Jurkat, Clone E6-1 (cell line): ENCODE results near the gene GFRA1.

Source experiments
- DNase-seq: peaks from one replicate; pipeline ENCODE4 v3.0.0-alpha.2; 2011; ENCODE audit warnings: low read depth, low spot score
- H3K4me3 ChIP-seq: 2 replicates; pipeline ENCODE4 v1.5.1; 2011; ENCODE audit warnings: mild to moderate bottlenecking, low read length, control low read depth, moderate library complexity

The GFRA1 gene

DNA sequence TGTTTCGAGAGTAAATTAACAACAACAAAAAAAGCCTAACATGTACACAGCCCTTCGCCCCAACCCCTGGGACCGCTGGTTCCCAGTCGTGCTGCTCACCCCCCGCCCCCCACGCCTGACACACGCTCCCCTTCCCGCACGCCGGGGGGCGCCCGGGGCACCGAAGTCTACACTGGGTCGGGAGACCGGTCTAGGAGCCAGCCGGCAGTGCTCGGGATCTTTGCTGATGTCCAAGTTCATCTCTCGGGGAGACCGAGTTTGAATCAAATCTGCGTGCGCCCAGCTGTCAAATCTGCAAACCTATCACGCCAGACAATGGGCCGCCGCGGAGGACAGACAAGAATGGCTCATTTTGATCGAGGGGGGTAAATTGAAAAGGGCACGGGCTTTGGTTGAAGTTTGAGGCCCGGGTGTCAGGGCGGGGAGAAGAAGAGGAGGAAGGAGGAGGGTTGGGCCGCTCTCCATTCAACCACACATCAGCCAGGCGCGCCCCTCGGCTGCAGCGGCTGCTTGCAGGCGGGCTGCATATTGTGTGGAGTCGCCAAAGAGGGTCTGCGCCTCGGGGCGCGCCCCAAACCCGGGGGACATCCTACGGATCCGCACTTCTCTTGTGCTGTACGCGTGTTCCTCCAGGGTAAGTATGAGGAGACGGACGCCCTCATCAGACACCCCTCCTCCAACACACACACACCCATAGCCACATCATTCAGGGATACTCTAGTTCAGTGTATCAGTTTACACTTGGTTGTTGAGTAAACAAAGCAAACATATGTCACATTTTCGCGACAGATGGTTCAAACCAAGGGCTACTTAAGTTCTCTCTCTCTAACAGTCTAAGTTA lies 1.3 kb upstream of the GFRA1 start:
- DNase-seq, result peak; percentile 55
- peak overlapping the region; percentile 85 for H3K4me3 ChIP-seq

- no peak for DNase-seq
- peak overlapping the region; percentile 85 for H3K4me3 ChIP-seq
Measured at GRCh38 chr10:116271593-116272439, 1.2 kb downstream of the GFRA1 start.

- DNase-seq, result no peak
- H3K4me3 ChIP-seq, result no peak overlapping the region
Measured at GRCh38 chr10:116270771-116271592, 2.0 kb downstream of the GFRA1 start.

GRCh38 chr10:116270126-116270770 lies 2.8 kb downstream of the GFRA1 start:
- DNase-seq, result no peak
- no peak overlapping the region for H3K4me3 ChIP-seq

- DNase-seq, result no peak
- no peak overlapping the region for H3K4me3 ChIP-seq
Measured at GRCh38 chr10:116269619-116270018, 3.4 kb downstream of the GFRA1 start.

- H3K4me3 ChIP-seq, result no peak overlapping the region
- peak; percentile 76 for DNase-seq
Measured at GRCh38 chr10:116268976-116269375, 4.0 kb downstream of the GFRA1 start.

DNA sequence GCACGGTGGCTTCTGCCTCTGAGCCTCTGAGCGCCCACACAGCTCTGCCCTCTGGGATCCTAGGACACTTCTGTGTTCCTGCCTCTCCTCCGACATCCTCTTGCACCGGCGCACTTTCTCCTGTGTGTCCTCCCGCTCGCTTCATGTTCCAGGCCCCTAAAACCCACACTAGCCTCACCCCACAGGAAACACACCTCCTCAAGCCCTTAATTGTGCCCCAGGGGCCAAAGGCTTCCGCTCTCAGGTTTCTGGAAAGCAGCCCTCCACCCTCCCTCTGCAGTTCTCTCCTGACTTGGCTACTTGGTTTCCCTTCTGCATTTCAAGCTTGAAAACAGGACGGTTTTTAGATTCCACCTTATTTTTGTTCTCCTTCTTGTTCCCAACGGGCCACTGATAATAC lies 7.3 kb downstream of the GFRA1 start:
- no peak overlapping the region for H3K4me3 ChIP-seq
- DNase-seq, result no peak

DNA sequence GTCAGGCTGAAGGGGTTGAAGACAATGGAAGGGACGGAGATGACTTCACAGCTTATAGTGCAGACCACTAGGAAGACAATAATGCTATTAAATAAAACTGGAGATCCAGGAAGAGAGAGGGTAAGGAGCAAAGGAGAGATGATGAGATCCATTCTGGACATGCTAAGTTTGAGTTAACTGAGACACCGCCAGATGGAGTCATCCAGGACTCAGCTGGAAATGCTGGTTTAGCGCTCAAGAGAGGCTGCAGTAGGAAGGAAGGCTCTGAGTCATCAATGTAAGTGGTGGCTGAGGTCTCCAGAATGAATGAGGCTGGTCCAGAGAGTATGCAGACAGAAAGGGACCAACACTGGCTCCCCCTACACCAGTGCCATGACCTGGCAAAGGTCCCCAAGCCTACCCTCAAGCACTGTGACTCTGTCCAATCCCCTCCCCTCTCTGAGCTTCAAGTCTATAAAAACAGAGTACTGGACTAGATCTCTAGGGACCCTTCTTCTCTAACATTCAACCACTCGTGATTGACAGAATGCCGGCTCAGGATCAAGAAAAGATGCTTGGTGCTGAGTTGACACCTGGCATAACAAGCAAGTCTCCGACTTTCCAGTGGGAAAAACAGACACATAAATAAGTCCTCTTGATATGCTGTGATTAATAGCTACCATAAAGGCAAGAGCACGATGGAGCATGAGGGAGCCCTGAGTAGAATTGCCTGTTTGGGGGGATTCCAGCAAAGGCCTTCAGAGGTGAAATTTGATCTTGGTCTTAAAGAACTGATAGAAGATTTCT lies 8.9 kb downstream of the GFRA1 start:
- H3K4me3 ChIP-seq, result no peak overlapping the region
- DNase-seq, result no peak

GRCh38 chr10:116262678-116263077 lies 10.3 kb downstream of the GFRA1 start:
- no peak overlapping the region for H3K4me3 ChIP-seq

GRCh38 chr10:116260599-116260998 lies 12.4 kb downstream of the GFRA1 start:
- no peak for DNase-seq
- no peak overlapping the region for H3K4me3 ChIP-seq

More at GRCh38 chr10:116262678-116263077, 10.3 kb downstream of the GFRA1 start:
- no peak for DNase-seq

GRCh38 chr10:116259638-116260037 lies 13.4 kb downstream of the GFRA1 start:
- H3K4me3 ChIP-seq, result no peak overlapping the region
- no peak for DNase-seq

DNA sequence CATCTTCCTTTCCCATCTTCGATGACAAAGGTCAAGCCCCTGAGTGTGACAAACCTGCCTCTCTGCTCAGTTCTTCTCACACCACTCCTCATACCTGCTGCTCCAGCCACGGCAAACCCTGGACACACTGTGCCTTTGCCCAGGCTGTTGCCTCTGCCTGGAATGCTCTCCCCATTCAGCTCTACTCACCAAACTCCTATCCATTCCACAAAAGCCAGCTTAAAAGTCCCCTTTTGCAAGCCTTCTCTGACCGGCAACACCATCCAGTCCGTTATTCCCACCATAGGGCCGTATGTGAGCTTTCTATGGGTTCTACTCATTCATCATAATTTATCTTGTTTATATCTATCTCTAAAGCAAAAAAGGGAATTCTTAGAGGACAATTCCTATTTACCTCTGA lies 15.2 kb downstream of the GFRA1 start:
- H3K4me3 ChIP-seq, result no peak overlapping the region
- DNase-seq, result no peak

DNA sequence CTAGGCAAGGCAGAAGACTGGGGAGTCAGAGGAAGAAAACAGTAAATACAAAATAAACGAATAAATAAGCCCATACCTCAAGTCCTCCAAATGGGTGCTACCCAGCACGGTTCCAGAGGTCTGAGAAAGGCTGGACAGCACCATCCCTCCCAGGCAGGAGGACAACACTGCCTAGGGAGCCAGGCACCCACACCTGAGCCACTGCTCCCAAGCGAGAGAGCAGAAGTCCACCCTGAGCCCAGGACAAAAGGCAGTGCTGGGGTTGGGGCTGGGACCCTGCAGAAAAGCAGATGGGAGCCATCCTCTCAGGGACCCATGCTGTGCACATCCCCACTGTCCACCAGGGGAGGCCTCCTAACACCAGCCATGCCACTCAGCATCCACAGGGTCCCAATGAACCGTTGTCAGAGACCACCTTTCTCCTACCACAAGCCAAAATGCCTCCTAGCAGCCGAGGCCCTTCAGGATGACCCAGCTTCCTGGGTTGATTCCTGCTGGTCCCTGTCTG lies 16.2 kb downstream of the GFRA1 start:
- H3K4me3 ChIP-seq, result no peak overlapping the region
- DNase-seq, result no peak

GRCh38 chr10:116255886-116256751 lies 16.9 kb downstream of the GFRA1 start:
- no peak for DNase-seq

GRCh38 chr10:116254422-116255155 lies 18.4 kb downstream of the GFRA1 start:
- no peak overlapping the region for H3K4me3 ChIP-seq
- DNase-seq, result peak; percentile 53

More at GRCh38 chr10:116255886-116256751, 16.9 kb downstream of the GFRA1 start:
- no peak overlapping the region for H3K4me3 ChIP-seq

GRCh38 chr10:116253716-116254115 lies 19.3 kb downstream of the GFRA1 start:
- no peak for DNase-seq
- no peak overlapping the region for H3K4me3 ChIP-seq
